Measurements from ENCODE around the gene MYO16. TPM values are rescaled to one million over a fixed set of nuclear protein-coding genes. Genes with fewer than 3 reads are reported as not detected.

Gene MYO16
- total RNA-seq, 1 donor from 2014 or later: 0.20 TPM

DNA sequence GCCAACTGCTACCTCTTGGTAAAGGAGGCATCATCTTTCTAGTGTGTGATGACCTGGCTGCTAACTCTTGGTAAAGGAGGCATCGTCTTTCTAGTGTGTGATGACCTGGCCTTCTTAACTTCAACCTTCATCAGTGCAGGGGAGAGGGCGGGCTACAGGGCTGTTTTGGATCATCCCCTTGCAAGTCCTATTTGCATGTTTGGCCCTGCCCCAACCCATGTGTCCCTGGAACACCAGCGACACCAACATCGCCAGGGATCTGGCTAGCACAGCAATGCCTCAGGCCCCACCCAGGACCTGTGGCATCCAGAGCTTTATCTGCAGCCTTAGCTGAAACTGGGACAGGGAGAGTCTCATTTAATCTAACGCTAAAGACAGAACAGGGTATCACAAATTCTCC, 492.4 kb downstream of the MYO16 start:
- DNase-seq (ENCODE audit: low spot score): no peak

DNA sequence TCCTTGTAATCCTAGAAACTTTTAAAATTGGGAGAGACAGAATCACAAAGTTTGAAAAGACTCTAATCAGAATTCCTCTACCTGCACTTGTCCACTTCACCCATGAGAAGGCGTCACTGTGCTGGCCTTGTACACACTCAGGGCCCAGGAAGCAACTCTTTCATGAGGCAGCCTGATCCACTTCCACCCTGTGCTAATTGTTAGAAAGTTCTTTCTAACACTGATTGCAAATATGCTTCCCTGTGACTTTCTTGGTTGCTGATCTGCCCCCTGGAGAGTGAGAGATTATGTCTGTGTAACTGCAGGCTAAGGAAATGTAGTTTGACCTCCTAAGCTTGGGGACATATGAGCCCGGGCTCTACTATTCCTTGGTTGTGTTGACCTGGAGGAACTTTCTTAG, 494.6 kb downstream of the MYO16 start:
- no peak for DNase-seq (ENCODE audit: low spot score)

DNA sequence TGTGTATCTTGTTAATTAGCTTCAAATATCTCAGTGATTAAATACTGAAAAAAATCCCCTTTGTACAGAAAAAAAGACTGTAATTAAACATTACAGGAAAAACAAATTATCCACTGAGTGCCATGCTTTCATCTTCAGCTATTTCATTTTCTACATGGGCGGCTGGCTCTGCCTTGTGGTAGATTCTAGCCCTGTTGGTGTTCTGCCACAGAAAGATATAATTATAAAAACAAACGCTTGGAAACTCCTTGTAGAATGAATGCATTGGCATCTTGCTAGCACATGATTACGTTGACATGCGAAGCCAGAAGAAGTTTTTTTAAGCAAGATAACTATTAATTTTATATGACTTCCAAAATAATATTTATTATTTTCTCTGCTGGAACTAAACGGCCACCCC, 496.8 kb downstream of the MYO16 start:
- DNase-seq (ENCODE audit: low spot score): no peak

DNA sequence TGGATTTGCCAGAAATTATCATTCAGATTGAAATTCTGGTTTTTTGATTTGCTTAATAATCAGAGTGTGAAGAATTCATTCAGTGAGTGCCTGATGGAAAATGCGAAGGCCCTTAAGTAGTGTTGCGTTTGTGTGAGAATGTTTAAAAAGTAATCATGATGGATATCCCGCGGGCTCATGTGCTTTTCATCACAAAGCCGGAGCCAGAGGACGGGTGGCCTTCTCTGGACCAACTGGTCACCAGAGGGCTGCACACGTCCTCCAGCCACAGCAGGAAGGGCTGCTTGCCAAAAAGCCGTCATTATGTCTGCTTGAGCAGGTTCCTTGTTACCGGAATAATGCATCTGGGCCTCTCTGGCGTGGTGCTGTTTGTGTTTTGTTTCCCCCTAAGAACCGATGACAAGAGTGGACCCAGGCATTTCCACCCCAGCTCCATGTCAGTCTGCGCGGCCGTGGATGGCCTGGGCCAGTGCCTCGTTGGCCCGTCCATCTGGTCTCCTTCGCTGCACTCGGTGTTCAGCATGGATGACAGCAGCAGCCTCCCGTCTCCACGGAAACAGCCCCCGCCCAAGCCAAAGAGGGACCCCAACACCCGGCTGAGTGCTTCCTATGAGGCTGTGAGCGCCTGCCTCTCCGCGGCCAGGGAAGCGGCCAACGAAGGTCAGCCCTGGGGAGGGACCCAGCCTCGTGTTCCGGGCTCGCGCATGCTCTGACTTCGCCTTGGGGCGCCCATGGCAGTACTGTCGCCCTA, 497.7 kb downstream of the MYO16 start:
- no peak for DNase-seq (ENCODE audit: low spot score)

DNA sequence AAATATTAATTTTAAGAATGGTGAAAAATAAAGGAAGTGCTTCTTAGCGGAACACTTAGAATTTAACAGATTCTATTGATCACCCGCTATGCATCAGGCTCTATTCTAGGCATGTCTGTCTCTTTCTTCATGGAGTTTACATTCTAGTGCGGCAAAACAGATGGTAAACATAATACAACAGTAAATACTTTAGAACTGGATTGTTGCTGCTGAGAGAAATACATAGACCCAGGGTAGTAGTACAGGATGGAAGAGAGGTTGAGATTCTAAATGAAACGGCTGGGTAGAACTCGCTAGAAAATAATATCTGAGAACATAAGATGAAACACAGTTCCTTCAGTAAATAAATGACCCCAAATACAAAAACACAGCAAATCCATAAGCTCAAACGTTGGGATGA, 498.7 kb downstream of the MYO16 start:
- no peak for DNase-seq (ENCODE audit: low spot score)

DNA sequence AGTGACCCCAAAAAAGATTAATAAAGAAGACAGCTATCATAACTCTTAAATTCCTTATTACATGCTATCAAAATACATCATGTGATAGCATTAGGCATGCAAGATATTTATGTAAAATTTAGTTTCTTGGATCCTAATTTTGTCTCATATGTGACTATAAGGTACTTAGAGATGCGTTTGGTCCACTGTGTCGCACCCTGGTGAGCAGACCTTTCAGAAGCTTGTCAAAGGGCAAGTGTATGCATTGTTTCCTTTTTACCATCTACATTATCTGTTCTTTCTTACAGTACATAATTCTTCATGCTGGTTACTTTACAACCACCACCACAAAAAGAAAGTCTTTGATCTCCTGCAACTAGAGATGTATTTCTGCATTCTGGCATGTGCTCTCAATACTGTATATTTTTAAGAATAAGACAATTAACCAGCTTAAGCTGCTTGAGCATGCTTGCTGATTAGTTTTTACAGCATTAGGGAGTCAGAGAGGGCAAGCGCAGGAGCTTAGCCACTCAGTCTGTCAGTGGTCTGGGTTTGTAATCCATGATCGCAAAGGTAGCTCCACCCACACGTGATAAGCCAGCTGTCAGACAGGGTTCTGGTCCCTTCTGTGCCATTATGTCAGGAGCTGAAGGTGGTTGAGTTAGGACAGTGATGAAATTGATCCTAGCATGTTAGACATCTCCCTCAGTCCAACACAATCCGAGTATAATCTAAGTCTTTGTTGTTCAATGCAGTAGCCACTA, 500.9 kb downstream of the MYO16 start:
- DNase-seq (ENCODE audit: low spot score): no peak

DNA sequence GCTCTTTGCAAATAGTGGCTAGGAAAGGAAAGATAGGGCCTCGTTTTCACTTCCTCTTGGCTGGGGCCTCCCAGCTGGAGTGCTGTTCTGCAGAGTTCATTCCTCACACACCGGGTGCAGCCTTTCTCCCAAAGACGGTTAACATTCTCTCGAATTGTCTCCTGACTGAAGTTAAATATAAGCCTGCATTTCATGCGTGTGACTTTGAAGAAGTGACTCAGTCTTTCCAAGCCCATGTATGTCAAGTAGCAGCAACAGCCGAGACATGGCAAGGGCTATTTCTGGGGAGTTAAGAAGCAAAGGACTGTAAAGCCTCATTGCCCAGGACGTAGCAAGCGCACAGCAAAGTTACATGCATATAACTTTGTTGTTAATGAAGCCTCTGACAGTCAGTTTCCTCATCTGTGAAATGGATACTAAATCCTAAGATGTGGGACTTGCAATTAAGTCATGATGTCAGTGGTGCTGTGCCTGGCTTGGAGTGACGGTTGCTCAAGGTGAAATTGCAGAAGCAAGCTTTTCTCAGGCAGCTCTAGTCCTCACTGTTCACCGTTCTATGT, 502.4 kb downstream of the MYO16 start:
- DNase-seq (ENCODE audit: low spot score): peak; percentile 19

DNA sequence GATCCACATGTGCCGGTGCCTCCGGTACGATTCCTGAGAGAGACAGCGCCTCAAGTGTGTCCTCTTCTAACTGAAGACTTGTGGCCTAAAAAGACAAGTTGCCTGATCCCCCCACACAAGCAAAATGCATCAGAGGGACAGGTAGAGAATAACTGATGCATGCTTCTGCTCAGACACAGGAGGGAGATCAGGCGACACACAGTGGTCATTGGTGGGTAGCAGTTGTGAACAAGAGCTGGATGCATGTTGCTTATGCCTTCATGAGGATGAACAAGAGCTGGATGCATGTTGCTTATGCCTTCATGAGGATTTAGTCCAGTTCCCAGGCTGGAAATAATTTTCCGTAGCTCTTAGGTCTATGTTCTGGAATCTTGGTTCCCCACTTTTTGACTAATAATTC, 505.6 kb downstream of the MYO16 start:
- DNase-seq (ENCODE audit: low spot score): no peak

DNA sequence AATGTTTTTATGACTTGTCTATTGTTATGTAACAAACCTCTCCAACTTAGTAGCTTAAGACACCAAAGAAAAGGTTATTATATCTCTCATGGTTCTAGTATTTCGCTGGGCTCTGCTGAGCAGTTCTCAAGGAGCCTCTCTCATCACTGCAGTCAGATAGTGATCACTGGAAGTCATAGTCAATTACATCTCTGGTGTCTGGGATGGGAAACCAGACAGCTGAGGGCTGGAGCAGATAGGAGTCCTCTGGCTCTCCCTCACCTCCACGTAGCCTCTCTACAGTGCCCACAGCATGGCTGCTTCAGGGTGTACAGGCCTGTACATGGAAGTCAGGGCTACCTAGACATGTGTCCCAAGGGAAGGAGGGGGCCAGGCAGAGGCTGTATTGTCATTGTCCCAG, 507.5 kb downstream of the MYO16 start:
- DNase-seq (ENCODE audit: low spot score): no peak

DNA sequence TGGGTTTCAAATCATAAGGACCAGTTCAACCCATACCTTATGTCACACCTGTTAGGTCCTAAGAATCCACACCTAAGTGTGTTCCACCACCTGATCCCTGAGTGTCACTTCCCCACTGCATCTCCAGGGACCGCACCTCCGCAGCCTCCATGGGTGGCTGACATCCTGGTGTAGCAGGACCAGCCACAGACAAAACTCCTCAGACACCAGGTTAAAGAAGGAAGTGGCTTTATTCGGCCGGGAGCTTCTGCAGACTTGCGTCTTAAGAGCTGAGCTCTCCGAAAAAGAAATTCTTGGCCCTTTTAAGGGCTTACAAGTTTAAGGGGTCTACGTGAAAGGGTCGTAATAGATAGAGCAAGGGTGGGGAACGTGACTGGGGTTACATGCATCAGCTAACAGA, 509.9 kb downstream of the MYO16 start:
- DNase-seq (ENCODE audit: low spot score): no peak

DNA sequence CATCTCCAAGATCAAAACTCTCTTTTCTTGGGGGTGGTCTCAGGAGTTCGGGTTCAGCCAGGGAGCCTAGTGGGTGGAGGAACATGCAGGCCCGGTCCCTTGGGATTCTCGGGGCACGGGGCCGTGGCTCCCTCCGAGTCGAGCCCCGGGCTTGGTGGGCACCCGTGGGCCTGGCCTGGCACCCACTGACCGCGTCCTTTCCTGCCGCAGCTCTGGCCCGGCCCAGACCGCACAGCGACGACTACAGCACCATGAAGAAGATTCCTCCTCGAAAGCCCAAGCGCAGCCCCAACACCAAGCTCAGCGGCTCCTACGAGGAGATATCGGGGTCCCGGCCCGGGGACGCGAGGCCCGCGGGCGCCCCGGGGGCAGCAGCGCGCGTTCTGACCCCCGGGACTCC, 510.6 kb downstream of the MYO16 start:
- no peak for DNase-seq (ENCODE audit: low spot score)

DNA sequence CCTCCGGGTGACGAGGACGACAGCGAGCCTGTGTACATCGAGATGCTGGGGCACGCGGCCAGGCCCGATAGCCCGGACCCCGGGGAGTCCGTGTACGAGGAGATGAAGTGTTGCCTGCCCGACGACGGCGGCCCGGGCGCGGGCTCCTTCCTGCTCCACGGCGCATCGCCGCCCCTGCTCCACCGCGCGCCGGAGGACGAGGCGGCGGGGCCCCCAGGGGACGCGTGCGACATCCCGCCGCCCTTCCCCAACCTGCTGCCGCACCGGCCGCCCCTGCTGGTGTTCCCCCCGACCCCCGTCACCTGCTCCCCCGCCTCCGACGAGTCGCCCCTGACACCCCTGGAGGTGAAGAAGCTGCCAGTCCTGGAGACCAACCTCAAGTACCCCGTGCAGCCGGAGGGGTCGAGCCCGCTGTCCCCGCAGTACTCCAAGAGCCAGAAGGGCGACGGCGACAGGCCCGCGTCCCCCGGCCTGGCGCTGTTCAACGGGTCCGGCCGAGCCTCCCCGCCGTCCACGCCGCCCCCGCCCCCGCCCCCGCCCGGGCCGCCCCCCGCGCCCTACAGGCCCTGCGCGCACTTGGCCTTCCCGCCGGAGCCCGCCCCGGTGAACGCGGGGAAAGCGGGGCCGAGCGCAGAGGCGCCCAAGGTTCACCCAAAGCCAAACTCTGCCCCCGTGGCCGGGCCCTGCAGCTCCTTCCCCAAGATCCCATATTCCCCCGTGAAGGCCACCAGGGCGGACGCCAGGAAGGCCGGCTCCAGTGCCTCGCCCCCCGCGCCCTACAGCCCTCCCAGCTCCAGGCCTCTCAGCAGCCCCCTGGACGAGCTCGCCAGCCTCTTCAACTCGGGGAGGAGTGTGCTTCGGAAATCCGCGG, 511.3 kb downstream of the MYO16 start:
- no peak for DNase-seq (ENCODE audit: low spot score)

DNA sequence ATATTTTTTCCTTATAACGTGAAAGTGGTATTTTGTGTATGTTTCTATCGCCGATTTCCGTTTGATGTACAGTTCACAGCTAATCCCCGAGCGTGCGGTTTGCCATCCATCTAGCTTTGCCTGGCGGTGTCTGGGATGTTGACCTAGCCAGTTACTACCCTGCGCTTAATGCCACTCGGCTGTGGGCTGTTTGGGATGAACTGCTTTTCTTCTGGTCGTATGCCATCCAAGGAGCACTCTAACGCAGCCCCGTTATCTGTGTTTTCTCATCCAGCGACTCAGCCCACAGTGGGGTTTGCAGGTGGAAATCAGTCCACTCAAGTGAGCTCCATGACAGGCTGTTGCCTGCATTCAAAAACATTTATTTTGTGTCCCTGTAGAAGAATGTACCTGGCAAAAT, 512.3 kb downstream of the MYO16 start:
- DNase-seq (ENCODE audit: low spot score): no peak

DNA sequence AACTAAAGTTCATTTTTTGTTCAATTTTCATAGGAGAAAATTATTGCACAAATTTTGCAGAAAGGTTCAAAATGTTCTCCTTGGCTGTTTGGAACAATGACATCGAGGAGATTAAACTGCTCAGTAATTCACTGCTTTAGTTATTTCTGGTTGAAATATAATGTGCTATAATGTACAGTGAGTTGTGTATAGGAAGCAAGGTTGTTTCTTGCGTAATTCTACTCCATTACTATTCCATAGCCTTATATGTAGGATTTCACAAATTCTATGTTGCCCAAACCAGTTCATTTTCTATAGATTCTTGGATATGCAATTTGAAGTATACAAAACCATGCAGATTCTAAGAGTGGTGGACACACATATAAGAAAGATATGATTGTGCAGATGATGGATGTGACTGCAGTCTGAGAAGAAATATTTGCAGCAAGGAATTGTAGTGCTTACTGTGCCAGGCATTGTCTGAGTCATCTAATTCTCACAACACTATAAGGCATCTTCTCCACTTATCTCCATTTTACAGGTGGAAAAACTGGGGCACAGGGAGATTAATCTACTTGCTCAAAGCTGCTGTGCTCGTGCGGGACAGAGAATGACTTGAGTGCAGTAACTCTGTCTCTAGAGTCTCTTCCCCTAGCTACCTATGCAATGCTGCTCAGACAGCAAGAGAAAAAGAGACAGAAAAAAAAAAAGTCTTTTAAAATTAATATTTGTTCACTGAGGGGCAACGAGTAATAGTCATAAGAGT, 515.5 kb downstream of the MYO16 start:
- DNase-seq (ENCODE audit: low spot score): no peak

DNA sequence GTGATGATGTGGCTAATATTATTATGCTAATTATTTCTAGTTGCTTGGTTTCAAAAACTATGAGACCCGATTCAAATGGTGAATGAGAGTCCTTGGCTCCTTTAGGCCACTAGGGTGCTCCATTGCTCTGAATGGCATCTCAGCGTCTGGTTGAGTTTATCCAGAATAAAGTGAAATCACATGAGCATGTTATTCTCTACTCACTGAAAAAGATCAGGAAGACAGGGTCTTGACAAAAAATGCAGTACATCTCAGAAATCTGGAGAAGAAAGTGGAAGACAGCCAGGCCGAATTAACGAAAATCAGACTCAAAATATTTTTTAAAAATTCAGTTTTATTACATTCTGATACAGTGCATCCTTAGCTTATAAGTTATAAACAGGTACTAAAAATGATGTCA, 516.2 kb downstream of the MYO16 start:
- DNase-seq (ENCODE audit: low spot score): peak; percentile 48

DNA sequence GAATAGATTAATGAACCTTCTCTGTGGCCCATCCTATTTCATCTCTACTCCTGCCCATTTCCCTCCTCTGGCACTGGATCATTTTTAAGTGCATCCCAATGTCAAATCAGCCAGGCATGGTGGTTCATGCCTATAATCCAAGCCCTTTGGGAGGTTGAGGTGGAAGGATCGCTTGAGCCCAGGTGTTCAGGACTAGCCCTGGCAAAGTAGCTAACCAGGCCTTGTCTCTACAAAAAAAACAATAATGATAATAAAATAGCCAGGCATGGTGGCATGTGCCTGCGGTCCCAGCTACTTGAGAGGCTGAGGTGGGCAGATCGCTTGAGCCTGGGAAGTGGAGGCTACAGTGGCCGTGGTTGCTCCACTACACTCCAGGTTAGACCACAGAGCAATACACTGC, 517.0 kb downstream of the MYO16 start:
- no peak for DNase-seq (ENCODE audit: low spot score)

DNA sequence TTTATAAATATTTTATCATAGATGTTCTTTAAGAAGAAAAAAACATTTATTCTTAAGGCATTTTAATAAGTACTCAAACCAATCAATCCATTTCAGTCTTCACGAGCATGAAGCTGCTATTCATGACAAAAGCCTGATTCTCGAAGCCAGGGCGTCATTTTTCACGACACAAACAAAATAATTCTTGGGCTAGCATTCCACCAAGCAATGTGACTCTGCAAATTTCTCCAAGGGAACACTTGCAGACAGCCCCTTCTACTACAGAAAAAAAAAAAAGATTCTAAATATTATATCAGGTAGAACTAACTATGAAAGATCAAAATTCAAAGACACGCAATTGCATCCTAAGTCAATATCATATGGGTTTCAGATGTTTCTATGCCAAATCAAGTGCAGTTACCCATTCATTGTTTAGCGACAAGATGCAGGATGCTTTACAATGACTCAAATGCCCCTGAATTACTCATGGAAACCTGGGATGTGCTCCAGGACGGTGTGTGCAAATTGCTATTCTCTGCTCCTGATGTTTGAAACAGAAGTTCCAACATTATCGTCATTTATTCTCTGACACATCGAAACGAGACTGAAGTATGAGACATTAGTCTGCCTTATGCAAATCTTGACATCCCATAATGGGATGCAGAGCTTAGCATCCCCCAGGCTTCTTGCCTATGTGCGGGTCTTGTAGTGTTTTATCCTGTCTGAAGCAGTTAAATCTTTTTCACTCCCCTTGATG, 517.7 kb downstream of the MYO16 start:
- DNase-seq (ENCODE audit: low spot score): no peak

DNA sequence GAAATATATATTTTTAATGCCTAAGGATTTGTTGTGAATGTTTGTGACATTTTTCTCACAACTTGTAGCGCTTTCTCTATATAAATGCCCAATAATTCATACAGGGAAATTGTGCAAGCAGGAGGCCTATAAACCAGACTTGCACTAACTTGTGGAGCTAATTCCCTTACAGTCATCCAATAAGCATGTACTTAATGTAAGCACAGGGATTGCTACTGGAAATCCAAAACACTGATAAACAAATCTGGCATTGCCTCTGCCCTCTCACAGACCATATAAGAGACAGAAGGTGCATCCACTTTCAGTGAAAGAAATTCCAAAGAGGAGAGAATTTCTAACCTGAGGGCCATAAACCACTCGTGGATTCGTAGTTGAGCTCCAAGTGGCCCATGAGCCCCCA, 518.8 kb downstream of the MYO16 start:
- DNase-seq (ENCODE audit: low spot score): no peak

DNA sequence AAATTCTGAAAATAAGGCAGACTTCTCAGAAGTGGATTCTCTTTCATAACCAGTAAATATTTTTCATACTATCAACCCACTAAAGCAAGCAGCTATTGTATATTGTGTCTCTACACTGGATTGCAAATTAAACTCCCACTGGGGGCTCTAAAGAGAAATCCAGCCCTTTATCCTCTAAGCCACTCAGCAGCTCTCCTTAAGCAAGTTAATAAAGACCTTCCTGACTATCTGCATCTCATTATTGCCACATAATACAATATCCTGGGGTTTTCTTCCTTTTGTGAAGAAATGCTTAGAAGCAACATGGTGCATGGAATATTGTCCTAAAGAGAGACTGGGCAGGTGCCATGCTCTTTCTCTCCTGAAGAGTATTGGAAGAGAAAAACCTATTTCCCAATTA, 521.3 kb downstream of the MYO16 start:
- no peak for DNase-seq (ENCODE audit: low spot score)

DNA sequence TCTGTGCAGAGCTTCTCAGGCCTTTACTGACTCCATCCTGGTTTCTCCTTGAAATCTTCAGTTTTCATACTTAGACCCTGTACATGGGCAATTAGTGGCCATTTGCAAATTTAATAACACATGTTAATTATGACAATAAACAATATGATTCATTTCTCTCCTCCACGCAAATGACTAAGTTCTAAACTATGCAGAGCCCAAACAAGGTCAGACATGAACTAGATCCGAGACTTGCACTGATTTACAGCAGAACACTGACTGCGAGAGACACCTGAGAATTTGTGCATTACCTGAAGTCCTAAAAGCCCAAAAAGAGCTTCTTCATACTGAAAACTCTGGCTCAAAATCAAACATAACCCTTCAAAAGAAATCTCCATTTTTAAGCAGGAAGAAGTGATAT, 521.8 kb downstream of the MYO16 start:
- no peak for DNase-seq (ENCODE audit: low spot score)

DNA sequence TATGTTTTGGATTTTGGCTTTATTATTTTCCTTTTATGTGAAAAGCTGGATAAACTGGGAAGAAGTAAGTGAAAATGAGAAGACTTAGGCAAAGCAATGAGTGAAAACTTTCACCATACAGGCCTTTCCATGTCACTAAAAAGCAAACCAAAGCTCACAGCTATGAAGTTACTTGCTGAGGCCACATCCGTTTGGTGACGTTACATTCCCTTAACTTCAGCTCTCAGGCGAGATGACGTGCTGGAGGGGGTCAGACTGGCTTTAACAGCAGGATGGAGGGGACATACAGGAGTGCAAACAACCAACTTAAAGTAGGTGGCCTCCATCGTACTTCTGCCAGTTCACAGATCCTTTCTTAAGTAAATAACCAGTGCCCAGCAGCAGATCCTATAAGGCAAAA, 522.3 kb downstream of the MYO16 start:
- no peak for DNase-seq (ENCODE audit: low spot score)
